Measurements from ENCODE around the gene ACBD6. TPM values are rescaled to one million over a fixed set of nuclear protein-coding genes. Genes with fewer than 3 reads are reported as not detected.

The ACBD6 gene
- total RNA-seq, 1 donor from 2014 or later: 39.6 TPM

DNA sequence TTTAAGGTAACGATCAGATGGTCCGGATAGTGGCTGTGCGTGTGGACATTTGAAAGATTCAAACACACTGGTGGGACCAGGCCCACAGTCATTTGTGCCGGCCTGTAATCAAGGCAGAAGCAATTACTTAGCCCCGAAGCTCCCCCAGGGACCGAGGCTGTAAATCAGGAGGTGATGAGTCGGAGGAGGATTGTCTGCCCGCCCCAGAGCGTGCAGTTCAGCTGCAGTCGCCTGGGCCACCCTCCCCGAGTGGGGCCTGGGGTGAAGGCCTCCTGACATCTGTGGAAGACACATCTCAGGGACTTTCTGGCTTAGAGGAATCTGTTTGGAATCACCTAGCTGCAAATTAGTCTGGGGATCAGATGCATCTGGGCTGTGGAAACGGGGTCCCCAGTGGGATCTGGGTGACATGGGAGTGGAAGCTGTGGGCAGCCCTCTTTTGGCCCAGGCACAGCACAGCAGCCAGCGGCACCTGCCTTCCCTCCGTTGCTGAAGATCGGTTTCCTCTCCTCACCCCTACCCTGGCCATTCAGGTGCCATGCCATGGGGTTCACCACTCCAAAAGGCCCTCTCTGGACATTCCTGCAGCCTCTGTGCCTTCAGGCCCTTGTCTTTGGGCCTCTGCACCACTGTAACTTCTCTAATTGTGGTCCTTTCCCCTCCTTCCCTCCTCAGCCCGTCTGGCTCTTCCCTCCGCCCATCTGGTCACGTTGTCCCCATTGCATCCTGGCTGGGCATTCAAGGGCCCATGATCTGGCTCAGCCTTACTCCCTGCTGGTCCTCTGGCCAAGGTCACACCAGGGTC, 246.6 kb downstream of the ACBD6 start:
- DNase-seq: no peak

DNA sequence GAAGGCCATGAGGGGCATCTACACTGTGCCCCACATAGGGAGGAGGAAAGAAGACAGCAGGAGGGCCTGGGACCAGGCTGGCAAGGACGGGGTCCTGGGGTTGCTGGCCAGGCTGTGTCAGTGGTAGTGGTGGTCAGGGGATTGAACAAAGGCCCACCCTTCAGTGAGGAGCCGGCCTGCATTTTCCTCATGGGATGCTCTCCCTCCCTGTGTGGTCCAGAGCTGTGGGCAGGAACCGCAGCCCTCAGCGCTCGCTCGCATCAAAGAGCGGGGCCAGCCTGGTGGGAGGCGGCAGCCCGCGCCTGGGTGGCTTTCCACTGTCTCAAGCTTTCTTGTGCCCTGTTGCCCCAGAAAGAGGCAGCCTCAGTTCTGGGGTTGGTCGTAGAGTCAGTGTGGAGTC, 247.5 kb downstream of the ACBD6 start:
- no peak for DNase-seq

DNA sequence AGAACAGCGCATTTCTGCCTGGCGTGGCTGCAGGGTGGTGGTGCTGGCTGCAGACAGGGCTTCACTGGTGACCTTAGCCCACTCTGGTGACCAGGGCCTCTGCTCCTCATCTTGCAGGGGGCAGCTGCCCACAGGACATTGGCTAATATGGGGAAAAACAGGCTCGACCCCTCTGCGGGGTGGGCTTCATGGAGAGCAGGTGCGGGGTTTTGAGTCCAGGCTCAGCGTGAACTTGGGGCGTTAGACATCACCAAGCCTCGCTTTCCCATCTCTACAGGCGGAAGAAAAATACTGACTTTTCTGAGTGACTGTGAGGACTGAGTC, 247.9 kb downstream of the ACBD6 start:
- DNase-seq: no peak

GRCh38 chr1:180253585-180254495, 248.5 kb downstream of the ACBD6 start:
- no peak for DNase-seq

DNA sequence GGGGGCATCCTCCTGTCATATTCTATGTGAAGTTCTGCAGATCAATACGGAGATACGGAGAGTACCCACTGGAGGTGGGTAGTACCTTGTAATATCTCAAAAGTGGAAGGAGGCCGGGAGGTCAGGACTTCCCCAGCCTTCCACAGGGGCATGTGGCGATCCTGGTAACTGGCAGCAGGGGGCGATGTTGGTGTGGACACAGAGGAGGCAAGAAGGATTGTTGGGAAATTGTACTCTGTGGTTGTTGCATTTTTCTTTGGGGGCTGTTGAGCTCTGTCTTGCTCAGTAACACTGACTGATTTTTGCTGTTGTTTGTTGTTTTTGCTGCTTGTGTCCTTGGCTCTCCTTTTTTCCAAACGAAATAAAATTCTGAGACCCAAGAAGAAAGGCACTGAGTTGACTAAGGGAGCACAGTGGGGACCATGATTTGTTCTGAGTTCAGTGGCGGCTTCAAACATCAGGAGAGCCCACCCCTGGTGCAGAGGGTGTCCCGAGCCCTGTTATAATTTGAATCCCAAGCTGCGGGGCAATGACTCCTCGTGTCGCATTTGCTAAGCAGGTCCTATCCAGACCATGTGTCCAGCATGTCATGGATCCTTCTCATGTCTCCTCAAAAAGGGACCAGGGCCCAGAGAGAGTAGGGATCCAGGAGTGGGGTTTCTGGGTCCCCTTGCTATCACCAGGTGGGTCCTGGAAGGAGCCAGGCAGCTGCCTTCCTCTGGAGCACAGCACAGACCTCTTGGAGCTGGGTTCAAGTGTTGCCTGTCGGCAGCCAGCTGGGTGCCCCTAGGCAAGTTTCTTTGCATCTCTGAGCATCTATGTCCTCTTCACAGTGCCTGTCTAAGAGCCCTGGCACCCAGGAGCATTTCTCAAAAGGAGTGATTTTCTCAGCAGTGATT, 249.5 kb downstream of the ACBD6 start:
- no peak for DNase-seq

- DNase-seq: no peak
Measured at GRCh38 chr1:180251526-180252305, 250.7 kb downstream of the ACBD6 start.

DNA sequence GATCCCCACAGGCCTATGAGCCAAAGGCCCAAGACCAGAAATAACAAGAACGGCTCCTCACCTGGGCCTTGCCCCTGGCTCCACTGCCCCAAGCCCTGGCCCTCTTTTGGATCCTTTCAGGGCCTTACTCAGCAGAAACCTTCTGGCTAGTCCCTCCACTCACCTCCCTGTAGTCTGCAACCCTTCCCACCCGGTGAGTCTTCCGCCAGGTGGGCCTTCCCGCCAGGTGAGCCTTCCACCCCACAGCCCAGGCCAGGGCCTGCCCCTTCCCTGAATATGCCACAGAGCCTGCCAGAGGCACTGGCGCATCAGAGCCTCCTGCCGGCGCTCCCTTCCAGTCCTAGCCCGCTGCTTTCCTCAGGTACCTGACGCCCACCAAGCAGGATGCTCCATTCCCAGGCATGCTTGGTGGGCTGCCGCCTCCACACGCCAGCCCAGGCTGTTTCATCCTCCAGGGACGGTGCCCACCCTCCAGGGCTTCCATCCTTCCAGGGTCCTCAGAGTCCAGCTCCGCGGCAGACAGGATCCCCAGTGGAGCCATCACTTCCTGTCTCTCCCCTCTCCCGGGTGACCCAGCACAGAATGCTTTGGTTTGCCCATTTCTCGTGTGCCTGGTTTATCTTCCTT, 251.4 kb downstream of the ACBD6 start:
- DNase-seq: no peak

DNA sequence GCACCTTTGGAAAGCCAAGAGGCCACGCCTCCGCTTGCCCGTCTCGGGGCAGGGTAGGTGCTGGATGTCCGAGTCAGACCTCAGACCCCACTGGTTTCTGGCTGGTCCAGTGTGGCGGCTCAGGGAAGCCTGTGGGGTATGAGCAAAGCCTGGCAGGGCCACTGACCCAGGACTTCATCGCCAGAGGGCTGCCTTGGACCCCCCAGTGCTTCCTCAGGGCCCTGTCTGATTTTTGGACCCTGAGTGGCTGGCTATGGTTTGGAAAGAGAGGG, 251.9 kb downstream of the ACBD6 start:
- DNase-seq: no peak

GRCh38 chr1:180249725-180250498, 252.5 kb downstream of the ACBD6 start:
- DNase-seq: no peak

- peak; percentile 81 for DNase-seq
Measured at GRCh38 chr1:180248731-180249681, 253.4 kb downstream of the ACBD6 start.

GRCh38 chr1:180248176-180248575, 254.2 kb downstream of the ACBD6 start:
- DNase-seq: no peak

DNA sequence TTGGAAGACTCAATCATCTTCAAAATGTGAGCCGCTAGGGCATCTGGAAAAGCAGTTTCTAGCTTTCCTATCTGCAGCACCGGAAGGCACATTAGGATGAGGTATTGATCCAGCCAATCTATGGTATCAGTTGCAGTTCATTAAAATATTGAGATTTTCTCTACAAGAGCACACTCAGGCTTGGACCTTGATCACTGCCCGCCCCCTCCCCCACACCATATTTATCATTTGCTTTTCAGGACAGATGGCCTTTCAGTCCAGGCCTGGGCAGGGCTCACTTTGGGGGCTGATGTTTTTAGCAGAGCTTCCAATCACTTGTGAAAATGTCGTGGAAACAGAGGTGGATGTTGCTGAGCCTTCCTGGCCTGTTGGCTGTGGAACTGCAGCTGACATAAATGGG, 254.8 kb downstream of the ACBD6 start:
- no peak for DNase-seq

- DNase-seq: no peak
Measured at GRCh38 chr1:180247061-180247460, 255.3 kb downstream of the ACBD6 start.

DNA sequence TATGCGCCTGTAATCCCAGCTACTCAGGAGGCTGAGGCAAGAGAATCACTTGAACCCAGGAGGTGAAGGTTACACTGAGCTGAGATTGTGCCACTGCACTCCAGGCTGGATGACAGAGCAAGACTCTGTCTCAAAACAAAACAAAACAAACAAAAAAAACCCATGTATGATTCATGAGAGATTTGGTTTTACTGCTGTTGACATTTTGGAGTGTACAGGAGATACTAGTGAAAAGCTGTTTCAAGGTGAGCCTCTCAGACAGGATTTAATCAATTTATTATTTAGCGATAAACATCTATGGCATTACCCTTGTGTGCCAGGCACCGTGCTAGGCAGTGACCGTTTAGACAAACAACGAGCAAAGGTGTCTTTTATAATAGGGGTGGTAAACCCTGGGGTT, 255.8 kb downstream of the ACBD6 start:
- DNase-seq: no peak

DNA sequence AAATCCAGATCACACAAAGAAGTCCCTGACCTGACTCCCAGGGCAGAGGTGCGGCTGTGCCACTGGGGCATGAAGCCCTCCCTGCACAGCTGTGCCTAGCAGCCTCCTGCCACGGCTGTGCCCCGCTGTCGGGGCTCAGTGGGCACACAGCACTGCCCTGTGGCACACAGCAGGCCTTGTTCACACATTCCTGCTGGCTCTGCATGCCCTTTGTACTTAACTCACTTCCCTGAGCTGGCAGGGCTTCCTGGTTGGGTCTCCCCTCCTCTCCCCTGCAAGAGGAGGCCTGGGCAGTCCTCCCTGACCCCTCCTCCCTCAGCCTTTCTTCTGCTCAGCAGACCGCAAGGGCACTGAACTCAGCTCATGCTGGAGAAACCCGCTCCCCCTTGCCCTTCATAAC, 257.5 kb downstream of the ACBD6 start:
- DNase-seq: no peak

DNA sequence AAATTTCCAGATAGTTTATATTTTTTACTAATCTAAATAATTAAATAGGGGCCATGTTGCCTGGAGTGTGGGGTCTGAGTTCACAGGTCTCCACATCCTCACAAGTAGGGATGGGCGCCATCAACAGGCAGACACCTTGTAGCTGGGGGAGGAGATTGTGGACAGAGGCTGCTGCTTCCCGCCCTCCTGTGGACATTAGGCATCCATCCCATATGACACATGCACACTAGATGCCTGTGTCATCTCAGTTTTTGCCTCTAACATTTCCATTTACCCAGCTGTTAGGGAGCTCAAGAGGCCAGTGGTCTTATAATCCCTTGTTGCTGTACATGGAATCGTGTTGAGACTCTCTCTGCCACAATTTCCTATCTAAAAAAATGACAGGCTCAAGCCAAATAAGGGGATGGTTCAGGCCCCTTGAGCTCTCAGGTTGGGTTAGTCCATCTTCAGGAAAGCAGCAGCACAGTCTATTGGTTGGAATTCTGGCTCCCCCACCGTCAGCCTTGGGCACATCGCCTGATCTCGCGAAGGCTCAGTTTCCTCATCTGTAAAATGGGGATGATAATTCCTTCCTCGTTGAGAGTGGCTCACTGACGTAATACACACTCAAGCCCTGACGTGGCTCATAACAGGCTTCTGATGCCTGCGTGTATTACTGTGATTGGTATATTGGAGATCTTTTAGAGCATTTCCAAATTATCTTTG, 258.7 kb downstream of the ACBD6 start:
- no peak for DNase-seq

DNA sequence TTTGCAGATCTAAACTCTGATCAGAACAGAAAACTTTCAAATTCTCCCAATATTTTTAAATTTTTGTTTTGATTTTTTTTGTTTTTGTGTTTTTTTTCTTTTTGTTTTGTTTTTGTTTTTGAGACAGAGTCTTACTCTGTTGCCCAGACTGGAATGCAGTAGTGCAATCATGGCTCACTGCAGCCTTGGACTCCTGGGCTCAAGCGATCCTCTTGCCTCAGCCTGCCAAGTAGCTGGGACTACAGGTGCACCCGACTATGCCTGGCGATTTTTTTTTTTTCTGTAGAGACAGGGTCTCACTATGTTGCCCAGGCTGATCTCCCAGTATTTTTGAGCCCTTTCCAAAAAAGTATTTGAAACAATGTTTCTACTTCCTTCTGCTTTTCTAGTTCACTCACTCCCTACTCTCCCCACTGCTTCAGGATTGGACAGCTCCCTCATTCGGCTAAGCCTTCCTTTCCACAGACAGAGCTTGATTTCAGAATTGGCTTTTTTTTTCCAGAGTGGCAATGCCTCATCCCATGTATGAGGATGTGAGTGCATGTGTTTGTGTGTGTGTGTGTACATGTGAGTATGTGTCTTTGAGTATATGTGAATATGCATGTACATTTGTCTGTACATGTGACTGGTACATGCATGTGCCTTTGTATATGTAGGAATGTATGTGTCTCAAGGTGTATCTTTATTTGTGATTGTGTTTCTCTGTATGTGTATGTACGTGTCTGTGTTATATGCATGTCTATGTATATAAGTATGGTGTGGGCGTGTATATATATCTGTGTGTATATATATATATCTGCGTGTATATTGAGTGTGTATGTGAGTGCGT, 260.4 kb downstream of the ACBD6 start:
- DNase-seq: no peak
